Keratinocyte (primary cell): ENCODE measurements around the gene TBL1XR1. TPM values are rescaled to one million over a fixed set of nuclear protein-coding genes. Genes with fewer than 3 reads are reported as not detected.

ENCODE experiments used
- DNase-seq: peaks from one replicate; pipeline ENCODE4 v3.0.0-alpha.2; 2011; ENCODE audit warnings: low read depth, missing footprints, low spot score
- FAIRE-seq: peaks from 2 replicates; lab custom pipeline; 2011; peaks lifted over from hg19 to GRCh38; lab: Jason Lieb, UNC
- H2AFZ ChIP-seq: 2 replicates; pipeline ENCODE4 v1.6.0; 2012; ENCODE audit warnings: low read length, control low read depth, inconsistent platforms; ENCODE audit not compliant: control insufficient read depth
- H3K27ac ChIP-seq: 2 replicates; pipeline ENCODE4 v1.5.1; 2011; ENCODE audit warnings: low read length; ENCODE audit not compliant: control insufficient read depth, insufficient read depth
- H3K27me3 ChIP-seq: 3 replicates; pipeline ENCODE4 v1.6.0; 2011; ENCODE audit warnings: low read length; ENCODE audit not compliant: control insufficient read depth, insufficient read depth; ENCODE audit errors: extremely low read depth
- H3K36me3 ChIP-seq, 2 experiments: 2 replicates in 1 of 2; 3 replicates in 1 of 2; pipeline ENCODE4 v1.5.1; 2011; ENCODE audit warnings: low read length in 2 of 2, mild to moderate bottlenecking in 1 of 2; ENCODE audit not compliant: control insufficient read depth in 2 of 2, insufficient read depth in 2 of 2; ENCODE audit errors: extremely low read depth in 1 of 2
- H3K4me1 ChIP-seq: 3 replicates; pipeline ENCODE4 v1.5.1; 2011; ENCODE audit warnings: low read length; ENCODE audit not compliant: control insufficient read depth, insufficient read depth; ENCODE audit errors: extremely low read depth
- H3K4me2 ChIP-seq: 3 replicates; pipeline ENCODE4 v1.6.0; 2011; ENCODE audit warnings: low read depth, low read length; ENCODE audit not compliant: control insufficient read depth, insufficient read depth; ENCODE audit errors: extremely low read depth
- H3K4me3 ChIP-seq, 3 experiments: fragments of 200-600 bp in 1 of 3; sonication (generic) in 1 of 3; 2 replicates in 2 of 3; 3 replicates in 1 of 3; pipeline ENCODE4 v1.5.1; 2011 to 2016; ENCODE audit warnings: low read length in 3 of 3, mild to moderate bottlenecking in 3 of 3, control low read depth in 2 of 3, inconsistent platforms in 1 of 3, low read depth in 1 of 3, mixed read lengths in 1 of 3, mixed run types in 1 of 3, moderate library complexity in 1 of 3; ENCODE audit not compliant: control insufficient read depth in 2 of 3, insufficient read depth in 2 of 3; ENCODE audit errors: extremely low read depth in 1 of 3
- H3K79me2 ChIP-seq: 2 replicates; pipeline ENCODE4 v1.6.0; 2012; ENCODE audit warnings: low read length; ENCODE audit not compliant: control insufficient read depth, insufficient read depth
- H3K9ac ChIP-seq: 3 replicates; pipeline ENCODE4 v1.6.0; 2011; ENCODE audit warnings: low read length; ENCODE audit not compliant: control insufficient read depth, insufficient read depth; ENCODE audit errors: extremely low read depth
- H3K9me1 ChIP-seq: 3 replicates; pipeline ENCODE4 v1.6.0; 2011; ENCODE audit warnings: low read length; ENCODE audit not compliant: control insufficient read depth, insufficient read depth; ENCODE audit errors: extremely low read depth
- H3K9me3 ChIP-seq: 2 replicates; pipeline ENCODE4 v1.5.1; 2012; ENCODE audit warnings: low read depth, low read length; ENCODE audit not compliant: control insufficient read depth
- H4K20me1 ChIP-seq: 3 replicates; pipeline ENCODE4 v1.6.0; 2011; ENCODE audit warnings: low read length; ENCODE audit not compliant: control insufficient read depth, insufficient read depth; ENCODE audit errors: extremely low read depth
- CTCF ChIP-seq, 3 experiments: IDR thresholded peaks in 1 of 3; conservative IDR thresholded peaks in 1 of 3; optimal IDR thresholded peaks in 1 of 3; 2 replicates in 2 of 3; 3 replicates in 1 of 3; pipeline versions ENCODE3 to v1.5.1; 2011; ENCODE audit warnings: low read length in 3 of 3, mild to moderate bottlenecking in 3 of 3, moderate library complexity in 2 of 3, control low read depth in 1 of 3, inconsistent platforms in 1 of 3; ENCODE audit not compliant: insufficient read depth in 2 of 3; ENCODE audit errors: extremely low read depth in 1 of 3
- EZH2 ChIP-seq: IDR thresholded peaks from one replicate; pipeline ENCODE4 v1.6.1; 2012; ENCODE audit warnings: inconsistent platforms, mild to moderate bottlenecking, low read length, moderate library complexity
- dilution Hi-C: fragments of 300-500 bp; cut with MboI; formaldehyde crosslinking; loops from one replicate; pipeline ENCODE4 v1.7.0; 2020; ENCODE audit warnings: low sequenced_read_pairs; ENCODE audit not compliant: extremely low pct_ligation_motif_present
- polyA plus RNA-seq, 5 experiments: library from polyadenylated mRNA; depleted of rRNA in 3 of 5; stranded (reverse) in 3 of 5; stranded (forward) in 1 of 5; unstranded in 1 of 5; fragments of >200 nt; gene quantifications; 1 replicate in 1 of 5; 2 replicates in 3 of 5; 3 replicates in 1 of 5; pipeline versions ENCODE4 v1.2.1 to v1.2.3, GENCODE V29; 2011 to 2012; ENCODE audit warnings: missing spikeins in 2 of 5, low read depth in 1 of 5, low replicate concordance in 1 of 5

The TBL1XR1 gene
- polyA plus RNA-seq, 1 donor (not counting 4 experiments of a cell fraction or from before 2014, with no cell fraction given) = 169 TPM

DNA sequence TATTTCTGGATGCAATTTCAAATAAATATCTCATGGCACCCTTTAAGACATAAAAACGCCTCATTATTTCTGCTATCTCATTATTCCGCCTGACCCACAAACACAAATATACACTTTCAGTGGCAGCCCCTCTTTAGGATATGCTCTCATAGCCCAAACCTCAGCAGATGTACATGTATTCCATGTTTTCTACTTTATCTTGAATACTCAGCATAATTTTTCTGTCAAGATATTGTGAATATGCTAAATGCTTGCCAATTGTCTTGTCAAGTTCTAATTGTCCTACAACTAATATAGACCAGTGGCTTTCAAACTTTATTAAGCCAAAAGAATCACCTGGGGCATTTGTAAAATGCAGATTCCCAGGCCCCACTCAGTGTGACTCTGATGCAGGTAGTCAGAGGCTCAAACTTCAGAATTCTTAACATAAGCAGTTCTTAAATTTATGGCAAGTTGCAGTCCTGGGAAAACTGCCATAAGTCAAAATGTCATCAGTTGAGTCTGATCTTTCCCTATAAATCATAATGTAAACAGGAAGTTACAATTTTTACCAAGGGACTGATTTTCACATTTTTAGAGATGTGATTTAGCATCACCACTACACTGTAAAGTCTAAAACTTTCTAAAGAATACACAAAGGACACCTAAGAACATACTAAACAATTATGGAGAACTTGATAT, 135.1 kb downstream of the TBL1XR1 start:
- no peak for DNase-seq
- H3K9me3 ChIP-seq = no peaks in the 10 kb centered on the region
- TF ChIP-seq EZH2 = no peak
- no peak overlapping the region for H3K4me3 ChIP-seq
- peaks cover 68% of the 10 kb centered on the region for H3K79me2 ChIP-seq
- peaks cover 0 to 4% of the 10 kb centered on the region in 2 experiments for H3K36me3 ChIP-seq
- no peak overlapping the region for H3K4me2 ChIP-seq
- no peak for FAIRE-seq
- no peak overlapping the region for H3K9ac ChIP-seq
- no peaks in the 10 kb centered on the region for H4K20me1 ChIP-seq
- dilution Hi-C loops = no loop called here
- H2AFZ ChIP-seq = no peak overlapping the region
- H3K27ac ChIP-seq = no peak overlapping the region
- no peaks in the 10 kb centered on the region for H3K9me1 ChIP-seq
- H3K27me3 ChIP-seq = no peaks in the 10 kb centered on the region
- H3K4me1 ChIP-seq = no peaks in the 10 kb centered on the region

- Histone ChIP-seq H3K36me3 (peaks cover 0 to 4% of the 10 kb centered on the region in 2 experiments), H3K9me3 (no peaks in the 10 kb centered on the region), H3K4me3 (no peak overlapping the region), H3K4me1 (no peaks in the 10 kb centered on the region), H2AFZ (no peak overlapping the region), H3K27ac (no peak overlapping the region), H3K79me2 (peaks cover 67% of the 10 kb centered on the region), H3K9me1 (no peaks in the 10 kb centered on the region), H3K27me3 (no peaks in the 10 kb centered on the region), H4K20me1 (no peaks in the 10 kb centered on the region), H3K9ac (no peak overlapping the region), H3K4me2 (no peak overlapping the region)
- FAIRE-seq (no peak), DNase-seq (no peak)
- TF ChIP-seq CTCF (optimal IDR thresholded peaks at IDR 0.05 in 1 of 3, IDR thresholded peaks at IDR 0.05 in 1 of 3, conservative IDR thresholded peaks at IDR 0.05 in 1 of 3; ENCODE audit: extremely low read depth in 1 of 3, insufficient read depth in 2 of 3, low read length in 3 of 3) = no peak
- TF ChIP-seq EZH2 = no peak
- dilution Hi-C loops = no loop called here
Observed at GRCh38 chr3:177061369-177061768, 135.9 kb downstream of the TBL1XR1 start.
